CD4-positive, alpha-beta T cell treated with Interleukin-17A for 1 hour (primary cell): ENCODE measurements around the gene TMPRSS9.
"Not testable (repeated sequence)": the region's sequence is repeated elsewhere in the genome, so short reads cannot be mapped to it uniquely, and the experiment has no call there.

Source experiments
- DNase-seq: peaks from one replicate; pipeline ENCODE4 v3.0.0-alpha.2; 2020

TMPRSS9 gene

DNA sequence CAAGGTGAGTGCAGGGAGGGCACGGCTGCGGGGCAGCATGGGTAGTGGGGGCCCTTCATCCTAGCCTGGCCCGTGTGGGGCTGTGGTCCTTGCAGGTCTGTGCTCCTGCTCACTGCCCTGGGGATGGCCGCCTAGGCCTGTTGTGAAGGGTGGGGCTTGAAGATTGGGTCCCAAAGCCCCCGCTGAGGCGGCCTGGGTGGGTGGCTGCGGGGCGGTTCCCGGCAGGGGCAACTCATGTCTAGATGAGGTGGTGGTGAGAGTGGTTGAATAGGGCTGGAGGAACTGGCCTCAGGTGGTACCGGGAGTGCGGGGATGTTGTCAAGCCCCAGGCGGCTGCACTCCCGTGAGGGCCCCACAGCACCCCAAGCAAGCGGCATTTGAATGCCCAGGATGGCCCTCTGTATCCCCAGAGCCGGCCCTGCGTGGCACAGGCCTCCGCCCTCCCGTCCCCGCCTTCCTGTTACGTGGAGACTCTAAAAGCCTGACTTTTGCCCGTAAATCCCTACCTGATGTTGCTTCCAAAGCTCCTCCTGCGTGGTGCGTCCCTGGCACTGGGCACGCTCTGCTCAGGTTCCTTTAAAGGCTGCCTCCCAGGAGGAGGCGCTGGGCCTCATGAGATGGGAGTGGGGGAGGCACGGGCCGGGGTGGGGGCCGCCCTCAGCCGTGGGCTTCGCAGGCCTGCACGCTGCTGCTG, 16.6 kb upstream of the TMPRSS9 start:
- DNase-seq, result no peak

DNA sequence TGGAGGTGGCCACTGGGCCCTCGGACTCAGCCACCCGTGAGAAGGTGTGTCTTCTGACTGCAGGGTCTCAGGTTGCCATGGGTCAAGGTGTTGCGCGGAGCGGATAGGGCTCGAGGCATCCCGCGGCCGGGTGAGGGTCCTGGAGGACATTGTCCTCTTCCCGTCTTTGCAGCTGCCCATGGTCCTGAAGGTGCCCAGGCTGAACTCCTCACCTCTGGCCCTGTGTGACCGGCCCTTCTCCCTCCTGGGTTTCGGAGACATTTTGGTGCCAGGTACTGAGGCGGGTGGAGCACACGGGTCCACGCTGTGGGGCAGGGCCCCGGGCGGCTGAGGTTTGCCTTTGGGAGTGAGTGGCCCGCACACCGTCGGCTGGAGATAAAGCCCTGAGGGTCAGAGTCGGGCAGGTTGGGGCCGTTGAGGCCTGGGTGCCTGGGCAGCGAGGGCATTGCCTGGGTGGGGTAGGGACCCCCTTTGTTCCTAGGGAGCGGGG, 15.6 kb upstream of the TMPRSS9 start:
- DNase-seq, result no peak

DNA sequence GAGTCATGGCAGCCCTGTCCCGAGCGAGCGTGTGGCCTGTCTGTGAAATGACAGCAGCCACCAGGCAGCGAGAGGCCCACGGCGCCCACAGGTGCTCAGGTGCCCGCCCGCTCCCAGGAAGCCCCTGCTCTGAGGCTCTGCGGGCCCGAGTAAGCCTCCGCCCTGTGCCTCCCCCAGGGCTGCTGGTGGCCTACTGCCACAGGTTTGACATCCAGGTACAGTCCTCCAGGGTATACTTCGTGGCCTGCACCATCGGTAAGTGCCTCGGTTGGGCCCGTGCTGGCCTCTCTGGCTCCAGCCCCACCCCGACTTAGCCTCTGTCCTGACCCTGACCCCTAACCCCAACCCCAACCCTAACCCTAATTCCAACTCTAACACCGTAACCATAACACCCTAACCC, 15.0 kb upstream of the TMPRSS9 start:
- no peak for DNase-seq

DNA sequence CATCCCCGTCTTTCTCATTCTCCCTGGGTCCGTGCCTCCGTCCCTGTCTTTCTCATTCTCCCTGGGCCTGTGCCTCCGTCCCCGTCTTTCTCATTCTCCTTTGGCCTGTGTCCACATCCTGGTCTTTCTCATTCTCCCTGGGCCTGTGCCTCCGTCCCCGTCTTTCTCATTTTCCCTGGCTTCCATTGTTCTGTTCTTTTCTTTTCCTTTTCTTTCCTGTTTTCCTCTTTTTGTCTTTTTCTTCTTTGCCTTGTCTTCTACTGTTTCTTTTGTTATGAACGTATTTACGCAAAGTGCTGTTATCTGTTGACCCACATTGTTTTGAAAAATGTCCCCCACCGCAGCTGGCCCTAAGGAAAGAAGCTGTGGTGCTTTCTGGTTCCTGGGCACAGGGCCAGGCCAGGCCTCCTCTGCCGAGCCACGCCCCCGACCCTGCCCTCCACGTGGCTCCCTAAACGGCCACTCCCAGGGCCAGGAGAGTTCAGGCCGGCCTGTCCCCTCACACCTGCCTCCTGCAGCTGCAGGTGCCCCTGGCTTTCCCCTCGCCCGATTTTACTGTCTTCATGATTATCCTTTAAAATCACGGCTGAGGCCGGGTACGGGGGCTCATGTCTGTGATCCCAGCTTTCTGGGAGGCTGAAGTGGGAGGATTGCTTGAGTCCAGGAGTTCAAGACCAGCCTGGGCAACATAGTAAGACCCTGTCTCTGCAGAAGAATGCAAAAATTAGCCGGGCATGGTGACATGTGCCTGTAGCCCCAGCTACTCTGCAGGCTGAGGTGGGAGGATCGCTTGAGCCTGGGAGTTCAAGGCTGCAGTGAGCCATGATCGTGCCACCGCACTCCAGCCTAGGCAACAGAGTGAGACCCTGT, 14.0 kb upstream of the TMPRSS9 start:
- no peak for DNase-seq

DNA sequence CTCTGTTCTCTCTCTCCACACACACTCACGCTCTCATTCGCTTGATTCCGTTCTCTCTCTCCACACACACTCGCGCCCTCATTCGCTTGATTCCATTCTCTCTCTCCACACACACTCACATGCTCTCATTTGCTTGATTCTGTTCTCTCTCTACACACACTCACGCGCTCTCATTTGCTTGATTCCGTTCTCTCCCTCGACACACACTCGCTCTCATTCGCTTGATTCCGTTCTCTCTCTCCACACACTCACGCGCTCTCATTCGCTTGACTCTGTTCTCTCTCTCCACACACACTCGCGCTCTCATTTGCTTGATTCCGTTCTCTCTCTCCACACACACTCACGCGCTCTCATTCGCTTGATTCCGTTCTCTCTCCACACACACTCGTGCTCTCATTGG, 10.2 kb upstream of the TMPRSS9 start:
- DNase-seq, result not testable (repeated sequence)

DNA sequence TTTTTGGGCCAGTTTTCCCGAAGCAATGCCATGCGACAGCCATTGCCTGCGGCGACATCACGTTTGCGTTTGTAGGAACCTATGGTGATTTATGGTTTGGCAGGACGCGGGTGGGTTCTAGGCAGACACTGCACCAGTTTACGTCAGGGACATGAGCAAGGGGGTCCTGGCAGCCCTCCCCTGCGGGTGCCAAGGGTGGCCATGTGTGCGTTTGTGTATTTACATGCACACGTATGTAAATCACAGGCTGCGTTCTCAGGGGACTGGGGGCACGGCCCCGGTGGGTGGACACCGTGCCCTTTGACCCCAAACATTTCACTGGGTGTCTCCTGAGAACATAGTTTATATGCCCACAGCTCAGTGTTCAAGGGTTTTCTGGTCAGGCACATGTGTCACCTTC, 9.4 kb upstream of the TMPRSS9 start:
- DNase-seq, result no peak

DNA sequence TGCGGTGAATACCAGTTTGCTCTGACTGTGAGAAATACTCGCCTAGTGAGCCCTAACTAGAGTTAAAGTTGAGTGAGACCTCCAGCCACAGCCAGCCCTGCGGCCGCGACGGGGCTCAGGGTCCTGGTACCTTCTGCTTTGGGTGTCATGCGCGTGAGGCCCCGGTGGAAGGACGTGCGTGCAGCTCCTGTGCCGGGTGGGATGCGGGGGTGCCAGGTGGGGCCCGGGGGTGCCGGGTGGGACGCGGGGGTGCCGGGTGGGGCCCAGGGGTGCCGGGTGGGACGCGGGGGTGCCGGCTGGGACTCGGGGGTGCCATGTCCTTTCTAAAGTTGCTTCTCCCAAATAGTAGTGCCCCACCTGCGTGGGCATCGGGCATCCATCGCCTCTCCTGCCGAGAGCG, 8.5 kb upstream of the TMPRSS9 start:
- DNase-seq, result no peak

DNA sequence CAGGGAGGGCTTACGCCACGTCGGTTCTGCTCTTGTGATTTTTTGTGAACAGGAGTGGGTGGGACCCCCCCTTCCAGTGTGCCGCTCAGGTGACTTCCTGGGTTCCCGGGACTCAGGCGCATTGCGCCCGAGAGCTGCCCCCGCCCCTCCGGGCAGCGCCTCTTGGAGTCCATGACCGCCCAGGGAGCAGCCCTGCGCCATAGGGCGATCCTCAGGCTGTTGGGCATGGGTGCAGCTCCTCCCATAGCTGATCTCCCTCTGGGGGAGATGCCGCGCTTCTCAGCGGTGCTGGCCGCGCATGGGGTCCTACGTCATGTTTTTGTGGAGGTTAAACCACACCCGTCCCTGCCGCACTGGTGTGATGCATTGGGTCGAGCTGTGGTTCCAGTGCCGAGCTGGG, 7.9 kb upstream of the TMPRSS9 start:
- DNase-seq, result no peak

DNA sequence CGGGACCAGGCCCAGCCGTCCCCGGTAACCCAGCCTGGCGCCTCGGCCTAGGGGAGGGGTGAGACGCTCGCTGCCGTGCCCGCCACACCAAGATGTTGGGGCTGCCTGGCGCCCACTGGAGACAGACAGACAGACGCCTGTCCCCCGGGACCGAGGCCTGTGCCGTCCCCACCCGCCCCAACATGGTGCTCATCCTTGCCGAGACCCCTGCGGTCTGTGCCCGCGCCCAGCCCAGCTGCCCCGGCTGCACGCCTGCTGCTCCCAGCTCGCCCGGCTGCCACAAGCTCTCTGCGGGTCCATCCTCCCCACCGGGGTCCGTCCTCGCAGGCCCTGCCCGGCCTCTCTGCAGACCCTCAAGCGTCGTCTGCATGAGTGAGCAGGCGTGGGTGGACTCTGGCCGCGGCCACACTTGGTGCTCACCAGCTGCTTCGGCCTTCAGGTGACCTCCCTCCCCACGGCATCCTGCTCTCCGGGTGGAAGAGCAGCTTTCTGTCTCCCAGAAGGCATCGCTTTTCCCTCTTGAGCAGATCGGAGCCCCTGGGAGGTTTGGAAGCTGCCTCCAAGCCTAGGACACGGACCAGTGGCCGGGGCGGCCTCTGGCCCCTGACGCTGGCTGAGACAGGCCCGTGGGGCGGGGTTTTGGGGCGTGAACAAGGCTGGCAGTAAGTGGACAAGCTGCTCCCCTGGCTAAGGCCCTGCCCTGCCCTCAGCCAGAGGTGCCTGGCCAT, 6.7 kb upstream of the TMPRSS9 start:
- no peak for DNase-seq

DNA sequence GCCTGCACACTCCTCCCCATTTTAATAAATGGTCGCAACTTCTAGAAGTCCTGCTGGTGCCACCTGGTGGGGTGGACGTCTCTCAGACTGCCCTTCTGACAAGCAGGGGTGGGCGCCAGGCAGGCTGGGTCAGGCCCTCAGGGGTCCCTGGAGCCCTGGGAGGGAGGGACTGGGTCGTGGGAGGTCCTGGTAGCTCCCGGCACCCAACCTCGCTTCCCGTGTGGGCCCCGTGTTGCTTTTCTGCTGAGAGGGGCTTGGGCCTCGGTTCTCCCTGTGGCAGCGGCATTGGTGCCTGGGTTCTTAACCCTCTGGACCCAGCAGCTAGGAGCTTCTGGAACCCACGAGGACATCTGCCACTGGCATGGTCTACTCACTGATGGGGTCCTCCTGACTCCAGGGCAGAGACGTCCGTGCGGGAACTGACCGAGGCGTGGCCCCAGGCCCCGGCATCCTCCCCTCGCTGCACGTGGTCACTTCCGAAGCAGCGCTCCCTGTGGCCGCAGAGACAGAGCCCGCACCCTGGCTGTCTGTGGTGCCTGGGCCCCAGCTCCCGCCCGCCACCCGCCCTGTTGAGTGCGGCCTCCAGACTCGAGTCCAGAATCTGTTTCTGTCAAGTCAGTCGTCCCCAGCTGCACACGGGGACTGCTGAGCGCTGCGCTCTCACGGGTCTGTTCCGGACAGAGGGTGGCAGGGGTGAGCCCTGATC, 6.0 kb upstream of the TMPRSS9 start:
- no peak for DNase-seq

DNA sequence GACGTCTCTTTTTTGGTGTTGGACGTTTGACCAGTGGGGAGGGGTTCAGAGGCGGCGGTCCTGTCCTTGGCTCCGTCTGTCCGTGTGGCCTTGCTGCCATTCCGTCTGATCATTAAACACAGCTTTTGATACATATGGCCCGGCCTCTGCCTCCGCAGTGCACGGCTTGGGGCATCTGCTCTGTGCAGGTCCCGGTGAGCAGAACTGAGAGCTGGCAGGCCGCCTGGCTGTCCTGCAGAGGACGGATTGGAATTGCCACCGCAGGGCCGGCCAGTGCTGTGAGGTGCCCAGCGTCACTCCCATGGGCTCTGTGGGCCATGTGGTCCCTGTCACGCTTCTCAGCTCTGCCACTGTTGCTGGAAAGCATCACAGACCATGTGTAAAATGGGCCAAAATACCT, 5.4 kb upstream of the TMPRSS9 start:
- DNase-seq, result no peak

DNA sequence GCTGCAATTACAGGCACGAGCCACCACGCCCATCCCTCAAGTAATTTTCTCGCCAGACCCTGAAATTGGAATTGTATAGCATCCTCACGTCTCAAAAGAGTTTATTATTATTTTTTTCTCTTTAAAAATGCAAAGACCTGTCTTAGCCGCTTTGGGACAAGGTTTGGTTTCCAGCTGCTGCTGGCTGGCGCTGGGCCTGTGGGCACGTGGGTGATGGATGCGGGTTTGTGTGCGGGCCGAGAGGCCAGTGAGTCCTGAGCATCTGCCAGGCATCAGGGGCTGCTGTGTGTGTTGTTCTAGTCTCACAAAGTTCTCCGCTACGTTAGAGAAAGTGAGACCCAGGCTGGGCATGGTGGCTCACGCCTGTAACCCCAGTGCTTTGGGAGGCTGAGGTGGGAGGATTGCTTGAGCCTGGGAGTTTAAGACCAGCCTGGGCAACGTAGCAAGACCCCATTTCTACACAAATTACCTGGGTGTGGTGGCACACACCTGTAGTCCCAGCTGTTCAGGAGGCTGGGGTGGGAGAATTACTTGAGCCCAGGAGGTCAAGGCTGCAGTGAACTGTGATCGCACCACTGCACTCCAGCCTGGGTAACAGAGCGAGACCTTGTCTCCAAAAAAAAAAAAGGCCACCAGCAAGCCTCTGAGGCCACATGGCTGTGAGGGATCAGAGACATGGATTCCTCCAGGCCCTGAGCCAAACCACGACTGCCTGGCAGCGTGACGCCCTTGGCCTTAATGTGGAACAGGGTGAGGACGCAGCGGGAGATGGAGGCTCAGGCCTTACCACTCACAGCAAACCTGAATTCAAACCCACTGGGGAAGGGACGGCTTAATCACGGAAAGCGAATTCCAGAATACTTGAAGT, 4.7 kb upstream of the TMPRSS9 start:
- no peak for DNase-seq

DNA sequence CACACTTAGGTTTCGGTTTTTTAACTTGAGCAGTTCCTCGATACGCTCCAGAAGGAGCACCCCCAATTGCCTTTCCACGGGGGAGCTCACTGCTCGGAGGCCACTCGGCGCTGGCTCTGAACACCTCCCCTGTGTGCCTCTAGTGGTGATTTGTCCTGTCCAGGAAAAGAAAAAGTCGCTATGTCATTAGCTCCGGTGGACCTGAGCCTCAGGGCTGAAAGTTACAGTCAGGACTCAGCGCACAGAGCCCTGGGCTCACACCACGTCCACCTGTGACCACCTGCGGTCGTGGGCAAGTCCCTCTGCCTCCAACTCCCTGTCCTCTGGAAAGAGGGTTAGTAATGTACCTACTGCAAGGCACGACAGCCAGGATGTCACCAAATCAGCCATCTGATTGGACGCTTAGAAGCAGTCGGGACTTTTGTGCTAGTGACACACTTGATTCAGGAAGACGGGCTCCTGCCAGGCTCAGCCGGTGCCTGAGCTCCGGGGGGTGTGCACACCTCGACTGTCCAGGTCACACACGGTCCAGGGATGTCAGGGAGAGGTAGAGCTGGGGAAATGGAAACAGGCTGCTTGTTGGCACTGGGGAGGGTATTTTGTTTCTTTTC, 3.9 kb upstream of the TMPRSS9 start:
- DNase-seq, result no peak

DNA sequence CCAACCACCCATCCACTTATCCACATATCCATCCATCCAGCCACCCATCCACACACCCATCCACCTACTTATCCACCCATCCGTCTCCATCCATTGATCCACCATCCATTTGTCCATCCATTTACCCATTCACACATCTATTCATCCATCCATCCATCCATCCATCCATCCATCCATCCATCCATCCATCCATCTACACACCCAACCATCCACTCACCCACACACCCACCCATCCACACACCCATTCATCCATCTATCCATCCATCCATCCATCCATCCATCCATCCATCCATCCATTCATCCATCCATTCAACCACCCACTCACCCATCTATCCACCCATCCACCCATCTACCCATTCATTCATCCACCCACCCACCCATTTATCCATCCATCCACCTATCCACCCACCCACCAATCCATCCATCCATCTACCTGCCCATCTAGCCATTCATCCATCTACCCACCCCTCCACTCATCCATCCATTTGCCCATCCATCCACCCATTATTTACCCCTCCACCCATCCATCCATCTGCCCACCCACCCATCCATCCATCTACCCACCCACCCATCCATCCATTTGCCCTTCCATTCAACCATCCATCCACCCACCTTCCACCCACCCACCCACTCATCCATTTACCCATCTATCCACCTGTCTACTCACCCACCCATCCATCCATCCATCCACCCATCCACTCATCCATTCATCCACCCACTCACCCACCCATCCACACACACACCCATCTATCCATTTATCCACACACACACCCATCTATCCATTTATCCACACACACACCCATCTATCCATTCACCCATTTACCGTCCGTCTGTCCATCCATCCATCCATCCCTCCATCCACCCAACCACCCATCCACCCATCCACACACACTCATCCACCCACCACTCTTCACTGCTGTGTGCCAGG, 2.5 kb upstream of the TMPRSS9 start:
- DNase-seq, result no peak

DNA sequence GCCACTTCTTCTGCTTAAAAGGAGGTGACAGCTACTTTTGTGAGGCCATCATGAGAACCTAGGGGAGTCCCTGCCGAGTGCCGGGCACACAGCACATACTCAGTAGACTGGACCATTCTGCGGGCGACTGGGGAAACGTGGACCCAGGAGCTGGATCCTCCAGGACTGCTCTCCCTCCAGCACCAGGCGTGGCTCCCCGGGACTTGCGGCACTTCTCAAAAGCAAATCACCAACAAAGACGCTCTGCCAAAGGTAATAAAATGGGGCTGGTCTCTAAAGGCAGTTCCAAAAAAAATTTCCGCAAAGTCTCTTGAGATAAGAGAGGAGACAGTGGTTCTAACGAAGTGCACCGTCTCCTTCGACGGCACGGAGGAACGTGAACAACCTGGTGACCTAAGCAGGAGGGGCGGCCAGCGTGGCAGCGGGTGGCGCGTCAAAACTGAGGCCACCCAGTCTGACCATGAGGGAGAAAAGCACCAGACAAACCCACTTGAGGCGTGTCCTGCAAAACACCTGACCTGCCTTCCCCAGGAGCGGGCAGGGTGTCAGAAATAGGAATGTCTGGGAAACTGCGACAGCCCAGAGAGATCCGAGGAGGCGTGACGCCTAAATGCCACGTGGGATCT, 1.4 kb upstream of the TMPRSS9 start:
- no peak for DNase-seq

DNA sequence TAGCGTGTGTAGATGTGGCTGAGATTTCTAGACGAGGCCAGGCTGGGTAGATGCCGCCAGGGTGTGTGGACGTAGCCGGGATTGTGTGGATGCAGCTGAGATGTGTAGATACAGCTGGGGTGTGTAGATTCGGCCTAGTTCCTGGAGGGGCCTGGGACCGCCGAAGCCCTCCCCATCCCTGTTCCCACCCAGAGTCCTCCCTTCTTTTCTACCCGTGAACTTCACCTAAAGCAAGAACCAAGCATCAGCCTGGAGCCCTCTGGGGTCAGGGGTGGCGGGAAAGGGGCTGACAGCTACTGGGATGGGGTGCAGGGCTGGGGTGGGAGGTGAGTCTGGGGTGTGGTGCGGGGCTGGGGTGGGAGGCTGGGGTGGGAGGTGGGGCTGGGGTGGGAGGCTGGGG, 768 bp downstream of the TMPRSS9 start:
- DNase-seq, result no peak

DNA sequence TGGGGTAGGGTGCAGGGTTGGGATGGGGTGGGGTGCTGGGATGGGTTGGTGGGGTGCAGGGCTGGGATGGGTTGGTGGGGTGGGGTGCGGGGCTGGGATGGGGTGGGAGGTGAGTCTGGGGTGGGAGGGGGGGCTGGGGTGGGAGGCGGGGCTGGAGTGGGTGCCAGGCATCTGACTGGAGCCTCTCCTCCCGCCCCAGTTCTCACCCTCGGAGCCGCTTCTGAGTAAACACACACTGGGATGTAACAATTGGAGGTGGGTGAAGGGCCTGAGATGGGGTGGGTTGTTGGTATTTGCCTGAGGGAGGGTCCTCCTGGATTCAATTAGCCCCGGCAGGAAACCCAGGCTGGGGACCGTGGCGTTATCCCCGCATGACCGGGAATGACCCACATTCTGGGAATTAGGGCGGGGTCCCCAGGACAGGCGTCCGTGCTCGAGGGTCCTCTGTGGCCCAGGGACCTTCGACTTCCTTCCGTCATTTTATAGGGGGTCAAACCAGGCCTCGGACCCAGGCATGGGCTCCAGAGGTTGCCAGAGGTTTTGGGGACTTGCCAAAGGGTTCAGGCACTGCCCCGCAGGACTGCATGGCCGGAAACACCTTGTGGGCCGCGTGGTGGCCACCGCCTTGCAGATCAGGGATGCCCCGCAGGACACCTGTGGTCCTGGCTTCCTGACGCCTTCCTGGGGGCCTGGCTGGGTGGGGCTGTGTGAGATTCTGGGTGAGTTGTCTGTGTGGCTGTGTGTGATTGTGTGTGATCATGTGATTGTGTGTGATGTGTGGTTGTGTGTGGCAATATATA, 1.4 kb downstream of the TMPRSS9 start:
- DNase-seq, result no peak

DNA sequence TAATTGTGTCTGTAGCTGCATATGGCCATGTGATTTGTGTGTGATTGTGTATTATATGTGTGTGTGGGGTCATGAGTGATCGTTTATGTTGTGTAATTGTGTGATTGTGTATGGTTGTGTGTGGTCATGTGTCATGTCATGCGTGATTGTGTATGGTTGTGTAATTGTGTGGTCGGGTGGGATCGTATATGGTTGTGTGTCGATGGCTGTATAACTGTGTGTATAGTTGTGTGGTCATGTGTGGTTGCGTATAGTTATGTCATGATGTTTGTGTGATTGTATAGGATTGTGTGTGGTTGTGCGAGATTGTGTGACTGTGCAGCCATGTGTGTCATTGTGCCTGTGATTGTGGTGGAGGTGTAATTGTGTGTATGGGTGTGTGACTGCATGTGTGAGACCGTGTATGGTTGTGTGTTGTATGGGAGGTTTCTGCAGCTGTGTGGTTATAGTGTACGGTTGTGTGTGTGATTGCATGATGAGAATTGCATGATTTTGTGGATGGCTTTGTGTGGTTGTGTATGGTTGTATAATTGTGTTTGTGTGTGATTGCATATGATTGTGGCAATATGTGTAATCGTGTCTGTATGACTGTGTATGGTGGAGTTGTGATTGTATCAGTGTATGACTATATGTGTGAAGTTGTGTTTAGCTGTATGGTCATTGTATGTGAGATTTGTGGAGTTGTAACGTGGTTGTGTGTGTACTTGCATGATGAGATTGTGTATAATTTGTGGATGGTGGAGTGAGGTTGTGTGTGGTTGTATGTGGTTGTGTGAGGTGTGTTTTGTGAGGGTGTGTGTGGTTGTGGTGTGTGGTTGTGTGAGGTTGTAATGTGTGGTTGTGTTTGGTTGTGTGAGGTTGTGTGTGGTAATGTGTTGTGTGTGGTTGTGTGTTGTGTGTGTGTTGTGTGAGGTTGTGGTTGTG, 2.2 kb downstream of the TMPRSS9 start:
- DNase-seq, result no peak
